ENCODE results near the gene SLC6A19. TPM values are rescaled to one million over a fixed set of nuclear protein-coding genes. Genes with fewer than 3 reads are reported as not detected.

Gene SLC6A19
- total and polyA plus RNA-seq, 10 of the 15 experiments (the other 5 are each of a cell fraction or from before 2014, with no cell fraction given), result 0.01 to 0.03 TPM; not detected in 8

DNA sequence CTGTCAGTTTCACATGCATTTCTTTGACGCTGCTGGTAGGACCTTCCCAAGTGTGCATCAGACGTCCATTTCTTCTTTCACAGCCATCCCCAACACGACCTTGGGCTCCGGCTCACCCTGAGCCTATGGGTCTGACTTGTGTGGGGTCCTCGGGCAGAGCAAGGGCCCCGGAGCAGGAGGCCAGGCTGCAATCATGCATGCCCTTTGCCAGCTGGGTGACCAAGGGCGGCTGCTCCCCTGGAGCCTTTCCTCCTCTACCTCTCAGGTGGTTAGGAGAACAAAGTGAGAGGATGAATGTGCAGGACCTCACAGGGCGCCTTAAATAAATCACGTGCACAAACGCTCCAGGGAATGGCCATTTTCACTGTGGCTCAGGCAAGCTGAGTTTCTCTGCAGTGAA, 60.2 kb downstream of the SLC6A19 start (continued):
- TF ChIP-seq, protein P1, sequence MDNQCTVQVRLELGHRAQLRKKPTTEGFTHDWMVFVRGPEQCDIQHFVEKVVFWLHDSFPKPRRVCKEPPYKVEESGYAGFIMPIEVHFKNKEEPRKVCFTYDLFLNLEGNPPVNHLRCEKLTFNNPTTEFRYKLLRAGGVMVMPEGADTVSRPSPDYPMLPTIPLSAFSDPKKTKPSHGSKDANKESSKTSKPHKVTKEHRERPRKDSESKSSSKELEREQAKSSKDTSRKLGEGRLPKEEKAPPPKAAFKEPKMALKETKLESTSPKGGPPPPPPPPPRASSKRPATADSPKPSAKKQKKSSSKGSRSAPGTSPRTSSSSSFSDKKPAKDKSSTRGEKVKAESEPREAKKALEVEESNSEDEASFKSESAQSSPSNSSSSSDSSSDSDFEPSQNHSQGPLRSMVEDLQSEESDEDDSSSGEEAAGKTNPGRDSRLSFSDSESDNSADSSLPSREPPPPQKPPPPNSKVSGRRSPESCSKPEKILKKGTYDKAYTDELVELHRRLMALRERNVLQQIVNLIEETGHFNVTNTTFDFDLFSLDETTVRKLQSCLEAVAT (IDR thresholded peaks at IDR 0.05), result no peak
- TF ChIP-seq, protein P2, sequence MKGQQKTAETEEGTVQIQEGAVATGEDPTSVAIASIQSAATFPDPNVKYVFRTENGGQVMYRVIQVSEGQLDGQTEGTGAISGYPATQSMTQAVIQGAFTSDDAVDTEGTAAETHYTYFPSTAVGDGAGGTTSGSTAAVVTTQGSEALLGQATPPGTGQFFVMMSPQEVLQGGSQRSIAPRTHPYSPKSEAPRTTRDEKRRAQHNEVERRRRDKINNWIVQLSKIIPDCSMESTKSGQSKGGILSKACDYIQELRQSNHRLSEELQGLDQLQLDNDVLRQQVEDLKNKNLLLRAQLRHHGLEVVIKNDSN (IDR thresholded peaks at IDR 0.05; ENCODE audit: borderline replicate concordance, extremely low read length, insufficient read depth, low read depth, low read length), result no peak
- TF ChIP-seq ZNF622 (IDR thresholded peaks at IDR 0.05) (no peak), RAD21 (IDR thresholded peaks at IDR 0.05; ENCODE audit: insufficient read depth, low read depth, low read length) (no peak), LARP7 (IDR thresholded peaks at IDR 0.05) (no peak), SREBF2 (IDR thresholded peaks at IDR 0.05; ENCODE audit: low read length) (no peak), RELA (IDR thresholded peaks at IDR 0.05; ENCODE audit: borderline replicate concordance, partially characterized antibody) (no peak), DPF2 (IDR thresholded peaks at IDR 0.05) (no peak), BHLHE40 (IDR thresholded peaks at IDR 0.05; ENCODE audit: borderline replicate concordance in 1 of 2, low read depth in 2 of 2, low read length in 1 of 2) (no peak)
- TF ChIP-seq, protein P3, sequence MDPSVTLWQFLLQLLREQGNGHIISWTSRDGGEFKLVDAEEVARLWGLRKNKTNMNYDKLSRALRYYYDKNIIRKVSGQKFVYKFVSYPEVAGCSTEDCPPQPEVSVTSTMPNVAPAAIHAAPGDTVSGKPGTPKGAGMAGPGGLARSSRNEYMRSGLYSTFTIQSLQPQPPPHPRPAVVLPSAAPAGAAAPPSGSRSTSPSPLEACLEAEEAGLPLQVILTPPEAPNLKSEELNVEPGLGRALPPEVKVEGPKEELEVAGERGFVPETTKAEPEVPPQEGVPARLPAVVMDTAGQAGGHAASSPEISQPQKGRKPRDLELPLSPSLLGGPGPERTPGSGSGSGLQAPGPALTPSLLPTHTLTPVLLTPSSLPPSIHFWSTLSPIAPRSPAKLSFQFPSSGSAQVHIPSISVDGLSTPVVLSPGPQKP (IDR thresholded peaks at IDR 0.05; ENCODE audit: low read depth, low read length), result no peak

Data from GM12878 (cell line).